Hippocampal formation (tissue), 2 donors: ENCODE measurements around the gene RHOBTB3.
"Not testable (repeated sequence)": the region's sequence is repeated elsewhere in the genome, so short reads cannot be mapped to it uniquely, and the experiment has no call there.

Source experiments
- DNase-seq, 2 donors: peaks; one replicate each; lab custom pipeline; 2025; lab: John Stamatoyannopoulos, UW

Gene RHOBTB3

GRCh38 chr5:95800553-95800952 lies 69.4 kb downstream of the RHOBTB3 start:
- no peak for DNase-seq

GRCh38 chr5:95801532-95801931 lies 70.4 kb downstream of the RHOBTB3 start:
- no peak for DNase-seq

DNA sequence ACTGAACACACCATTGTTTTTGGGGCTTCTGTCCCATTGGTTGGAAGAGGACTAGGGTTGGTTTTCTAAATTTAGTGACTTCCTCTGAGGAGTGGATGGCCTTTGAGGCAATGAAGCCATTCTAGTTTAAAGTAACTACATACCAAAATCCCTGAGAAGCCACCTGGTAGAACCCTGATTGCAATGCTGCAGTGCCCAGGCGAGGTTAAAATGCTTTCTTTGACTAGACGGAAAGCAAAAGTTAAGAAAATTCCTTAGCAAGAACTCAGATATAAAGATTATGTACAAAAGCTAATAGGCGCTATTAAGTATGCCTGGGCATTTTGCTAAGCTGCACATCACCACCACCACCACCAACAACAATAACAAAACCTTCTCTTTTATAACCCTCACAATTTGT lies 70.8 kb downstream of the RHOBTB3 start:
- DNase-seq, result no peak

DNA sequence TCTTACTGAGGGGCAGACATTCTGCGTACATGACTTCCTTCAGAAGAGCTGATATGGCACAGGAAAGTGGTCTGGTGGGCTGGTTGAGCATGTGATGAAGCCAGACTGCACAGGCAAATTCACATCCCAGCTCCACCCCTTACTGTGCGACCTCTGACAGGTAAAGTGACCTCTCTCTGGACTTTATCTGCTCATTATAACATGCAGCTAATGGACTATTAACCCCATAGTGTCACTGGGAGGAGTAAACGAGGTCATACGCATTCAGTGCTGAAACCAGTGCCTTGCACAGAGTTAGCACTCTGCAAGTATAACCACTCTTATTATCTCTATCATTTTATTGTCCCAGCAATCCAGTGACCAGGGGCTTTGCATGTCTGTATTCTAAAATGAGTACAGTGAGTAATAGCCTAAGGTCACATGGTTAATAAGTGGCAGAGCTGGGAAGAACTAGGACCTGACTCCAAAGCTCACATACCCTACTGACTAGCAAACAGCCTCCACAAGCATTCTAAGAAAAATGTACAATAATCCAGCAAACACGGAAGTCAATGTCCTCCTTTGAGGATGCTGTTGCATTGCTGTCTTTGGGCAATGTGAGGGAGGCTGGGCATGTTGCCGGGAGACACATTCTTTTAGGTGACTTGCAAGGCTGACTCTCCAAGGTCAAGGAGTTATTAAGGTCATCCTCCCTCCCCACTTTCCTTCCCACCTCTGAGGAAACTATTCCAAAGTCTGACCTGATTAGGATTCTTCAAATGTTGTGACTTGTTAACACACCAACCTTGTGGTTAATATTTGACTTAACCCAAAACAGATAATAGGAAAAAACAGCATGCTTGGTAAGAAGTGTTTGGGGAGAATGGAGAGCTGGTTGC lies 72.4 kb downstream of the RHOBTB3 start:
- DNase-seq, result no peak

DNA sequence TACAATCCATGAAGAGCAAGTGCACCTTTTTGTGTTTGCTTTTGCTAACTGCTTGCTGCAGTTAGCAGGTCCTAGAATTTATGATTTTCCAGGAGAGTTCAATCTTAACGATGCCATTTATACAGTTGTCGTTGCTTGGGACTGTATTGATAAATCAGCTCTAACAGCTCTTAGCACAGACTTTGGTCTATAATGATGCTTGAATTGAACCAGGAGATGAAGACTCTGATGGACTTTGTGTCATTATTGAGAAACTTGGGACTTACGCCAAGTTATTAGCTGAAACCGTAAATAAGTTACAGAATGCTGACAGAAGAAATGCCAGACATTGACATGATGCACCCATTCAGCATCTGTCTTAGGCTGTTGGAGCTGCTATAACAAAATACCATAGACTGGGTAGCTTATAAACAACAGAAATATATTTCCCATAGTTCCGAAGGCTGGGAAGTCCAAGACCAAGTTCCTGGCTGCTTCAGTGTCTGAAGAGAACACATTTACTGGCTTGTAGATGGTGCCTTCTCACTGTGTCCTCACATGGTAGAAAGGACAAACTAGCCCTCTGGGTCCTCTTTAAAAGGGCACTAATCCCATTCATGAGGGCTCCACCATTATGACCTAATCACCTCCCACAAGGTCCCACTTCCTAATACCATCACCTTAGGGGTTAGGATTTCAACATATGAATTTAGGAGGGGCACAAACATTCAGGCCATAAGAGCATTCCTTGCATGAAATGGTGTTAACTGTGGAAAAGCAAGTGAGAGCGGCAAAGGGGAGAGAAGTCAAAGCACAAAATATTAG lies 73.8 kb downstream of the RHOBTB3 start:
- no peak for DNase-seq

- no peak for DNase-seq
Observed at GRCh38 chr5:95806687-95807086, 75.6 kb downstream of the RHOBTB3 start.

- no peak for DNase-seq
Observed at GRCh38 chr5:95808013-95808685, 77.0 kb downstream of the RHOBTB3 start.

DNA sequence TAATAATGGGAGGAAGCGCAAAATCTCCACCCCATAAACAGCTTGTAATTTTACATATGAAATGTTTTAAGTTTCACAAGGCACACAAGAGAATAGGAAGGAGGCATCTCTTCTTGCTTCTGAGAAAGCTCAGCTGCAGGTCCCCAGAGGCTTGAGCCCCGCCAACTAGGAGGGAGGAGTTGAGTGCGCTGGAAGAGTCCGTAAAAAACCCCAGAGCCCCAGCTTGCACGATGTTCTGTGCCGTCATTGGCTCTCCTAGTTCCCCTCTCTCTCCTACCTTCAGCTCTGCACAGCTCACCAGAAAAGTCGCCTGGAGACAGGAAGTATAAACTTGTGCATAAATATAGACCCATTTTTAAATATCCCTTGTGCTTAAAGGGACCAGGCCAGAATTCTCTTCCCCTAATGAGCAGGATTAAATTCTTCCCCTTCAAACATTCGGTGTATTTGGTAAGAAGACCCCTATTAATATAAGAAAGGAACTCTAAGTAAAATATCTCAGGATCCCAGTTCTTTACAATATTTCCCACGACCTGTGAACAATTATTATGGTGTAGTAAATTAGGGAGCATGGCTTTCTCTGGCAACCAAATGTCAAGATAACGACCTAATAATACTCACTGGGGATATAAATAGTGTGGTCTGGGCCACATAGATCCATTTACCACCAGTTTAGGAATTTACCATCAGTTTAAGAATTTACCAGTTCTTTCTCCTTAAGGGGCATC lies 77.7 kb downstream of the RHOBTB3 start:
- DNase-seq, result peak in 1 of 2 donors; percentile 49

DNA sequence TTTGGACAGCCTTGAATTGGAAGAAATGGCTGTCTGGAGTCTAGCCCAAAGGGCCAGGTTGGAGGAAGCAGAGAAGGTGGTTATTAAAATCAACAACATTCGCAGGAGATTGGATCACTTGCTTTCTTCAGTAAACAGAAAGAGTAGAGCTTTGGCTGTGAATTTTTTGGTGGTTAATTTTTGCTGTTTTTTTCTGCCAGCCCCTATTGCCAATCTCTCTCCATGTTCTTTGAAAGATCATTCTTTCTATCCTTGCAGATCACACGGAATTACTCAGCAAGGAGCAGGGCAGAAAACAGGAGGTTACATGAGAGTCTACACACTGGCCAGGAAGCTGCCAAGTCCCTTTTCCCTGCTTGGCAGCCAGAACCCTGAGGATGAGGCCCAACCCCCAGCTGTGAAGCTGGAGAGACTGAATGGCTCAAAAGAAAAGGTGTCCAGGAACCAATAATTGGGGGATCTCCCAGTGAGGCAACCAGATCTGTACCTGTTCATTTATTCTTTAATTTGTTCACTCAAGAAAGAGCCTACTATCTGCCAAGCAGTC lies 78.4 kb downstream of the RHOBTB3 start:
- DNase-seq, result no peak

- no peak for DNase-seq
Observed at GRCh38 chr5:95810305-95811125, 79.4 kb downstream of the RHOBTB3 start.

GRCh38 chr5:95811126-95811423 lies 79.9 kb downstream of the RHOBTB3 start:
- not testable (repeated sequence) for DNase-seq

DNA sequence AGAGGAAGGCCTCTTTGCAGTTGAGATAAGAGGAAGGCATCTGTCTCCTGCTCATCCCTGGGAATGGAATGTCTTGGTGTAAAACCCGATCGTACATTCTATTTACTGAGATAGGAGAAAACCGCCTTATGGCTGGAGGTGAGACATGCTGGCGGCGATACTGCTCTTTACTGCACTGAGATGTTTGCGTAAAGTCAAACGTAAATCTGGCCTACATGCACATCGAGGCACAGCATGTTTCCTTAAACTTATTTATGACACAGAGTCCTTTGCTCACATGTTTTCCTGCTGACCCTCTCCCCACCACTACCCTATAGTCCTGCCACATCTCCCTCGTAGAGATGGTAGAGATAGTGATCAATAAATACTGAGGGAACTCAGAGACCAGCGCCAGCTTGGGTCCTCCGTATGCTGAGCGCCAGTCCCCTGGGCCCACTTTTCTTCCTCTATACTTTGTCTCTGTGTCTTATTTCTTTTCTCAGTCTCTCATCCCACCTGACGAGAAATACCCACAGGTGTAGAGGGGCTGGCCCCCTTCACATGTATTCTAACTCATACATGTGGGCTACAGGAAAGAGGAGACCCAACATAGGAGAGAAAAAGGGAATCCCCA lies 80.4 kb downstream of the RHOBTB3 start:
- DNase-seq, result not testable (repeated sequence)

- DNase-seq, result no peak
Observed at GRCh38 chr5:95812074-95812471, 80.9 kb downstream of the RHOBTB3 start.

GRCh38 chr5:95813035-95813434 lies 81.9 kb downstream of the RHOBTB3 start:
- DNase-seq, result not testable (repeated sequence)

DNA sequence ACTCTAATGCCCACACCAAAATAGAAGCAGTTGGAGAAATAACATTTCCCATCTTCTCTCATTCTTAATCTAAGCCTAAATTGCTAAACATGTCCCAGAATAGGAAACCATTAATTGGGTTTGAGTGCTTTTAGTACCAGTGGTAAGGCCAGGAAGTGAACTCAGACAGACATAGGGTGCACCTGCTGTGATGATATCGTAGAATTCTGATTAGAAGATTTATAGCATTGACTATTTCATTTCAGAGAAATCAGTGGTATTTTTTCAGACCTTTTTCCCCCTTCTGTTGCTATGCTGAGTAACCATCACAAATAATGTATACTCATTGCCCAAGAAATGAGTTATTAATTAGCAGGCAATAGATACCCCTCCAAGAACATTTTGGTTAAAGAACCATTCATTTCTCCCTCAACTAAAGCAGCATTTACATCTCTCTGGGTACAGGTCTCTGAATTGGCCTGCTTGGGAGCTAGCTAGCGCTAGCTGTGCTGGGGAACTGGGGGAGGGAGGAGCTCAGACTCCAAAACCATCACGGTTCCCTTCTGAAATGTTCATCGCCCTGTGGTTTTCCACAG lies 84.1 kb downstream of the RHOBTB3 start:
- no peak for DNase-seq

- no peak for DNase-seq
Observed at GRCh38 chr5:95816341-95816740, 85.2 kb downstream of the RHOBTB3 start.

DNA sequence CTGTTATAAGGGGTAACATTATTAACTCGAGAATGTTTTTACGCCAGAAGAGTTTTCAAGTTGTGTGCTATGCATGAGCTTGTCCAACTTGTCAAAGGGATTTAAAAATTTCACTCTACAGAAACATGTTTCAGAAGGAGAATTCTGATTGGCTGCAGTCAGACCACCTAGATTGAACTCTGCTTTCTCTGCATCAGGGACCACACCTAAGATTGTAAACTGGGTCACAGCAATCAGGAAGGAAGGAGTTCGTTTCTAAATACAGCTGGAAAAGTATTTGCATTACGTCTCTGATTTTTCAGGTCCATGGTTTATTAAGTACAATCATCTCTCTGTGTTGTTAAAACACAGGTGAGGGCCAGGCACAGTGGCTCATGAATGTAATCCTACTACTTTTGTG lies 85.6 kb downstream of the RHOBTB3 start:
- no peak for DNase-seq

- no peak for DNase-seq
Observed at GRCh38 chr5:95817430-95817829, 86.3 kb downstream of the RHOBTB3 start.

- DNase-seq, result peak; percentile 17 to 54
Observed at GRCh38 chr5:95818181-95819147, 87.3 kb downstream of the RHOBTB3 start.
